Keratinocyte (primary cell): ENCODE data around the gene KMT5C.

Experiments
- CTCF ChIP-seq, 3 experiments: IDR thresholded peaks in 1 of 3; conservative IDR thresholded peaks in 1 of 3; optimal IDR thresholded peaks in 1 of 3; 2 replicates in 2 of 3; 3 replicates in 1 of 3; pipeline versions ENCODE3 to v1.5.1; 2011; ENCODE audit warnings: low read length in 3 of 3, mild to moderate bottlenecking in 3 of 3, moderate library complexity in 2 of 3, control low read depth in 1 of 3, inconsistent platforms in 1 of 3; ENCODE audit not compliant: insufficient read depth in 2 of 3; ENCODE audit errors: extremely low read depth in 1 of 3
- EZH2 ChIP-seq: IDR thresholded peaks from one replicate; pipeline ENCODE4 v1.6.1; 2012; ENCODE audit warnings: inconsistent platforms, mild to moderate bottlenecking, low read length, moderate library complexity

- TF ChIP-seq CTCF (optimal IDR thresholded peaks at IDR 0.05 in 1 of 3, IDR thresholded peaks at IDR 0.05 in 1 of 3, conservative IDR thresholded peaks at IDR 0.05 in 1 of 3; ENCODE audit: extremely low read depth in 1 of 3, insufficient read depth in 2 of 3, low read length in 3 of 3) (no peak), EZH2 (no peak)
These were observed 13.0 kb downstream of the KMT5C start for GRCh38 chr19:55352549-55353145.
